Endothelial cell (in vitro differentiated cells): ENCODE measurements around the gene TMTC4. TPM values are rescaled to one million over a fixed set of nuclear protein-coding genes. Genes with fewer than 3 reads are reported as not detected.
A peak's percentile ranks its signal among the peaks of the same experiment; 100 is the strongest.

Experiments used
- DNase-seq: peaks from one replicate; pipeline ENCODE4 v3.0.0; 2021; ENCODE audit warnings: low spot score
- H3K27ac Mint-ChIP-seq: one replicate; pipeline ENCODE4 v1.8.0; 2021; ENCODE audit warnings: mixed read lengths, inconsistent platforms; ENCODE audit not compliant: unreplicated experiment
- H3K27me3 Mint-ChIP-seq: one replicate; pipeline ENCODE4 v1.8.0; 2021; ENCODE audit warnings: mild to moderate bottlenecking, moderate library complexity, mixed read lengths, inconsistent platforms; ENCODE audit not compliant: unreplicated experiment
- H3K36me3 Mint-ChIP-seq: one replicate; pipeline ENCODE4 v1.8.0; 2021; ENCODE audit warnings: mild to moderate bottlenecking, low read depth, mixed read lengths, inconsistent platforms; ENCODE audit not compliant: unreplicated experiment
- H3K4me1 Mint-ChIP-seq: one replicate; pipeline ENCODE4 v1.8.0; 2021; ENCODE audit warnings: mild to moderate bottlenecking, mixed read lengths, inconsistent platforms; ENCODE audit not compliant: unreplicated experiment
- H3K4me3 Mint-ChIP-seq: one replicate; pipeline ENCODE4 v1.8.0; 2021; ENCODE audit warnings: mild to moderate bottlenecking, mixed read lengths, inconsistent platforms; ENCODE audit not compliant: unreplicated experiment
- H3K9me3 Mint-ChIP-seq: one replicate; pipeline ENCODE4 v1.8.0; 2021; ENCODE audit warnings: mixed read lengths, inconsistent platforms; ENCODE audit not compliant: unreplicated experiment
- CTCF ChIP-seq: fragments of 200-600 bp; sonication (generic); IDR thresholded peaks from one replicate; pipeline ENCODE4 v1.5.0; 2021; ENCODE audit warnings: antibody characterized with exemption; ENCODE audit not compliant: unreplicated experiment
- total RNA-seq: library from RNA; stranded (reverse); fragmentation: NEBNext Ultra II Directional; extraction: Animal tissue kit (Norgen Biotek cat#: 25700); gene quantifications from one replicate; pipeline ENCODE4 v1.2.1, GENCODE V29; 2021; ENCODE audit not compliant: unreplicated experiment

Gene TMTC4
- total RNA-seq, 1 donor from 2014 or later = 40.1 TPM

GRCh38 chr13:100652510-100652909 lies 22.1 kb downstream of the TMTC4 start:
- TF ChIP-seq CTCF = no peak
- Mint-ChIP-seq H3K4me1 (peaks cover 18% of the 10 kb centered on the region), H3K9me3 (no peaks in the 10 kb centered on the region), H3K4me3 (no peak overlapping the region), H3K36me3 (peaks cover 20% of the 10 kb centered on the region), H3K27me3 (peaks cover 2% of the 10 kb centered on the region), H3K27ac (peak overlapping the region; percentile 91)
- no peak for DNase-seq

GRCh38 chr13:100650326-100650725 lies 24.3 kb downstream of the TMTC4 start:
- Mint-ChIP-seq H3K36me3 (peaks cover 14% of the 10 kb centered on the region), H3K27me3 (peaks cover 6% of the 10 kb centered on the region), H3K27ac (no peak overlapping the region), H3K4me3 (no peak overlapping the region), H3K9me3 (no peaks in the 10 kb centered on the region), H3K4me1 (peaks cover 21% of the 10 kb centered on the region)
- TF ChIP-seq CTCF = no peak
- DNase-seq = no peak

GRCh38 chr13:100648354-100648753 lies 26.2 kb downstream of the TMTC4 start:
- H3K4me1 Mint-ChIP-seq = peaks cover 33% of the 10 kb centered on the region
- H3K4me3 Mint-ChIP-seq = no peak overlapping the region
- no peak for DNase-seq
- H3K27me3 Mint-ChIP-seq = peaks cover 7% of the 10 kb centered on the region
- no peaks in the 10 kb centered on the region for H3K9me3 Mint-ChIP-seq
- no peak overlapping the region for H3K27ac Mint-ChIP-seq
- TF ChIP-seq CTCF = no peak
- H3K36me3 Mint-ChIP-seq = peaks cover 10% of the 10 kb centered on the region

GRCh38 chr13:100646871-100647270 lies 27.7 kb downstream of the TMTC4 start:
- no peak for TF ChIP-seq CTCF
- Mint-ChIP-seq H3K27ac (no peak overlapping the region), H3K4me3 (no peak overlapping the region), H3K9me3 (no peaks in the 10 kb centered on the region), H3K36me3 (peaks cover 11% of the 10 kb centered on the region), H3K4me1 (peaks cover 24% of the 10 kb centered on the region), H3K27me3 (peaks cover 7% of the 10 kb centered on the region)
- no peak for DNase-seq

GRCh38 chr13:100646030-100646673 lies 28.4 kb downstream of the TMTC4 start:
- H3K9me3 Mint-ChIP-seq = no peaks in the 10 kb centered on the region
- no peak overlapping the region for H3K4me3 Mint-ChIP-seq
- peak; percentile 51 for DNase-seq
- H3K27ac Mint-ChIP-seq = no peak overlapping the region
- H3K4me1 Mint-ChIP-seq = peaks cover 19% of the 10 kb centered on the region
- peaks cover 15% of the 10 kb centered on the region for H3K36me3 Mint-ChIP-seq
- peaks cover 5% of the 10 kb centered on the region for H3K27me3 Mint-ChIP-seq
- TF ChIP-seq CTCF = peak; percentile 30
